IMR-90 (cell line): ENCODE data around the gene IDH3G. TPM values are rescaled to one million over a fixed set of nuclear protein-coding genes. Genes with fewer than 3 reads are reported as not detected.

Experiments
- ATAC-seq: fragments of 200-7000 bp; cut with Tn5 transposase; 2 replicates; pipeline ENCODE4 v1.9.1; 2020; ENCODE audit warnings: low read depth, mild to moderate bottlenecking, moderate library complexity
- BruUV-seq: library from RNA; stranded (reverse); fragments of 400-500 nt; replicated peaks from 2 replicates; lab custom pipeline; 2021; lab: Mats Ljungman, UMichigan
- CTCF ChIA-PET: fragments of 300-600 bp; formaldehyde crosslinking; extraction: SDS; loops from one replicate; lab custom pipeline; 2021; ENCODE audit warnings: antibody characterized with exemption; lab: Yijun Ruan, JAX
- POLR2A ChIA-PET: fragments of 300-600 bp; sonication (Branson Sonifier 250); formaldehyde crosslinking; loops from one replicate; lab custom pipeline; 2022; ENCODE audit warnings: antibody characterized with exemption; ENCODE audit not compliant: unreplicated experiment; lab: Charles Lee
- DNase-seq: peaks from one replicate; pipeline ENCODE4 v3.0.0; 2013
- H2AFZ ChIP-seq: replicated peaks from 2 replicates; pipeline ENCODE3; 2013; ENCODE audit warnings: low read length, mild to moderate bottlenecking; ENCODE audit not compliant: poor library complexity
- H2AK5ac ChIP-seq: 2 replicates; pipeline ENCODE4 v1.6.1; 2013; ENCODE audit warnings: low read depth, low read length, inconsistent platforms
- H2AK9ac ChIP-seq: replicated peaks from 2 replicates; pipeline ENCODE3; 2013; ENCODE audit warnings: mild to moderate bottlenecking, low read depth, low read length, moderate library complexity; ENCODE audit not compliant: poor library complexity
- H2BK120ac ChIP-seq: 2 replicates; pipeline ENCODE4 v1.6.1; 2013; ENCODE audit warnings: low read depth, low read length, inconsistent platforms
- H2BK15ac ChIP-seq: 3 replicates; pipeline ENCODE4 v1.6.1; 2013; ENCODE audit warnings: low read depth, low read length, inconsistent platforms
- H2BK20ac ChIP-seq: 2 replicates; pipeline ENCODE4 v1.6.1; 2013; ENCODE audit warnings: low read depth, mild to moderate bottlenecking, inconsistent platforms, low read length, moderate library complexity
- H2BK5ac ChIP-seq: 2 replicates; pipeline ENCODE4 v1.6.1; 2013; ENCODE audit warnings: mild to moderate bottlenecking, low read depth, low read length, inconsistent platforms; ENCODE audit not compliant: poor library complexity, severe bottlenecking
- H3K14ac ChIP-seq: replicated peaks from 2 replicates; pipeline ENCODE4 v1.6.1; 2013; ENCODE audit warnings: low read depth, low read length, inconsistent platforms
- H3K18ac ChIP-seq: 2 replicates; pipeline ENCODE4 v1.6.1; 2013; ENCODE audit warnings: low read depth, low read length, control low read depth
- H3K23ac ChIP-seq: 2 replicates; pipeline ENCODE4 v1.6.1; 2013; ENCODE audit warnings: low read depth, low read length, inconsistent platforms
- H3K27ac ChIP-seq: 2 replicates; pipeline ENCODE4 v1.5.1; 2013; ENCODE audit warnings: mild to moderate bottlenecking, control low read depth, low read length; ENCODE audit not compliant: insufficient read depth
- H3K27me3 ChIP-seq: 2 replicates; pipeline ENCODE4 v1.6.1; 2013; ENCODE audit warnings: low read length; ENCODE audit not compliant: control insufficient read depth, insufficient read depth
- H3K36me3 ChIP-seq: 2 replicates; pipeline ENCODE4 v1.6.1; 2013; ENCODE audit warnings: low read length, mixed read lengths; ENCODE audit not compliant: control insufficient read depth, insufficient read depth
- H3K4ac ChIP-seq: 2 replicates; pipeline ENCODE4 v1.6.1; 2013; ENCODE audit warnings: low read depth, low read length, inconsistent platforms
- H3K4me1 ChIP-seq: 2 replicates; pipeline ENCODE4 v1.6.1; 2013; ENCODE audit warnings: low read length, mixed read lengths; ENCODE audit not compliant: control insufficient read depth, insufficient read depth
- H3K4me2 ChIP-seq: 2 replicates; pipeline ENCODE4 v1.6.1; 2013; ENCODE audit warnings: low read depth, mild to moderate bottlenecking, control low read depth, low read length, moderate library complexity
- H3K4me3 ChIP-seq: 2 replicates; pipeline ENCODE4 v1.5.1; 2013; ENCODE audit warnings: low read depth, mild to moderate bottlenecking, control low read depth, low read length, moderate library complexity; ENCODE audit not compliant: insufficient read depth
- H3K56ac ChIP-seq: 2 replicates; pipeline ENCODE4 v1.6.1; 2013; ENCODE audit warnings: low read length, inconsistent platforms; ENCODE audit not compliant: insufficient read depth; ENCODE audit errors: extremely low read depth
- H3K79me1 ChIP-seq, 2 experiments: 2 replicates each; pipeline ENCODE4 v1.6.1; 2013; ENCODE audit warnings: low read length in 2 of 2, inconsistent platforms in 1 of 2, low read depth in 1 of 2
- H3K9ac ChIP-seq: 2 replicates; pipeline ENCODE4 v1.6.1; 2013; ENCODE audit warnings: low read depth, low read length, control low read depth
- H3K9me1 ChIP-seq: 2 replicates; pipeline ENCODE4 v1.6.1; 2013; ENCODE audit warnings: low read length, inconsistent platforms; ENCODE audit not compliant: insufficient read depth
- H3K9me3 ChIP-seq: 2 replicates; pipeline ENCODE4 v1.6.1; 2013; ENCODE audit warnings: low read length; ENCODE audit not compliant: control insufficient read depth, insufficient read depth
- H4K20me1 ChIP-seq: 2 replicates; pipeline ENCODE4 v1.6.1; 2013; ENCODE audit warnings: low read length, inconsistent platforms; ENCODE audit not compliant: insufficient read depth
- H4K5ac ChIP-seq: 2 replicates; pipeline ENCODE4 v1.6.1; 2013; ENCODE audit warnings: mild to moderate bottlenecking, low read depth, low read length, control low read depth
- H4K8ac ChIP-seq, 2 experiments: 2 replicates each; pipeline ENCODE4 v1.6.1; 2013; ENCODE audit warnings: low read depth in 2 of 2, low read length in 2 of 2, control low read depth in 1 of 2, inconsistent platforms in 1 of 2
- H4K91ac ChIP-seq: 2 replicates; pipeline ENCODE4 v1.6.1; 2013; ENCODE audit warnings: low read depth, low read length, inconsistent platforms; ENCODE audit not compliant: insufficient read depth
- BHLHE40 ChIP-seq: fragments of 150-350 bp; IDR thresholded peaks from 2 replicates; pipeline ENCODE4 v1.6.1; 2016; ENCODE audit warnings: mild to moderate bottlenecking, low read depth, low read length
- RFX5 ChIP-seq: IDR thresholded peaks from 2 replicates; pipeline ENCODE4 v1.8.0; 2012; ENCODE audit warnings: low read depth, mild to moderate bottlenecking, low read length, moderate library complexity
- SMC3 ChIP-seq: fragments of 150-350 bp; IDR thresholded peaks from 2 replicates; pipeline ENCODE4 v1.6.1; 2016; ENCODE audit warnings: low read depth, mild to moderate bottlenecking, antibody characterized with exemption, low read length, moderate library complexity
- WGBS, 2 experiments: methylation state at CpG; one replicate each; pipeline versions ENCODE4 v1.1.5 to v1.1.7; 2013; ENCODE audit warnings: missing lambda C conversion rate in 2 of 2; ENCODE audit not compliant: insufficient read length in 1 of 2; ENCODE audit errors: extremely low coverage in 2 of 2; 5-methylcytosine and 5-hydroxymethylcytosine counted together
- dilution Hi-C: fragments of 300-500 bp; cut with HindIII; formaldehyde crosslinking; loops from one replicate; pipeline ENCODE4 v1.14.3; 2018; ENCODE audit warnings: low sequenced_read_pairs; ENCODE audit not compliant: unreplicated experiment
- in situ Hi-C: fragments of 300-500 bp; cut with MboI; formaldehyde crosslinking; loops from 3 replicates; pipeline ENCODE4 v1.14.3; 2019; ENCODE audit warnings: low sequenced_read_pairs, inconsistent platforms, mixed read lengths
- intact Hi-C: fragments of 100-400 bp; cut with micrococcal nuclease; formaldehyde crosslinking; loops from 2 replicates; pipeline ENCODE4 v1.10.0; 2022
- polyA plus RNA-seq, 3 experiments: library from polyadenylated mRNA; depleted of rRNA; stranded (reverse); fragments of >200 nt; gene quantifications; 2 replicates each; pipeline ENCODE4 v1.2.3, GENCODE V29; 2012; ENCODE audit warnings: low replicate concordance in 1 of 3
- total RNA-seq: library from RNA; depleted of rRNA; stranded (reverse); fragments of >200 nt; gene quantifications from 2 replicates; pipeline ENCODE4 v1.2.3, GENCODE V29; 2012

IDH3G gene
- total and polyA plus RNA-seq, 2 of the 4 experiments (the other 2 are of a cell fraction): 79.4 to 85.7 TPM

GRCh38 chrX:153741446-153741845 lies 52.7 kb downstream of the IDH3G start:
- dilution Hi-C loops (no loop called here), in situ Hi-C loops (no loop called here), intact Hi-C loops (no loop called here)
- Histone ChIP-seq H4K5ac (no peak overlapping the region), H3K27ac (no peak overlapping the region), H2BK120ac (no peak overlapping the region), H3K36me3 (peaks cover 6% of the 10 kb centered on the region; the same call in 1 of the 2 replicates), H3K14ac (no peak overlapping the region), H2BK15ac (no peak overlapping the region), H3K27me3 (no peaks in the 10 kb centered on the region), H3K4me3 (no peak overlapping the region), H3K4ac (no peak overlapping the region), H3K4me1 (peaks cover 3% of the 10 kb centered on the region; the same call in 1 of the 2 replicates), H4K20me1 (no peaks in the 10 kb centered on the region), H2AK5ac (no peak overlapping the region), H3K9me1 (no peaks in the 10 kb centered on the region), H4K8ac (no peak overlapping the region), H2BK20ac (no peak overlapping the region), H3K79me1 (no peaks in the 10 kb centered on the region), H3K56ac (no peak overlapping the region), H4K91ac (no peak overlapping the region), H3K9ac (no peak overlapping the region), H3K18ac (no peak overlapping the region), H3K9me3 (0 out of 2 replicates have a peak, but pooled peaks cover 1% of the 10 kb centered on the region), H2AFZ (no peak overlapping the region), H3K23ac (no peak overlapping the region), H2AK9ac (no peak overlapping the region), H3K4me2 (no peak overlapping the region), H2BK5ac (no peak overlapping the region)
- POLR2A ChIA-PET: no interaction called here
- ATAC-seq (no peak), DNase-seq (no peak)
- CTCF ChIA-PET: no interaction called here
- TF ChIP-seq BHLHE40 (no peak), SMC3 (no peak), RFX5 (no peak)
- no TSS peak for BruUV-seq
- WGBS, 2 experiments: 60% methylated on average over 1 of the region's 14 CpGs; no CpG with 5 or more reads in 1 of the 2 experiments
